Activated naive CD4-positive, alpha-beta T cell treated with anti-CD3 and anti-CD28 coated beads for 36 hours (primary cell): ENCODE data around the gene MOB1A. TPM values are rescaled to one million over a fixed set of nuclear protein-coding genes. Genes with fewer than 3 reads are reported as not detected.
"Not testable (repeated sequence)": the region's sequence is repeated elsewhere in the genome, so short reads cannot be mapped to it uniquely, and the experiment has no call there.

ENCODE experiments used
- CTCF ChIA-PET: fragments of 350-600 bp; sonication (Branson Sonifier 250); formaldehyde crosslinking; loops from one replicate; lab custom pipeline; 2021; ENCODE audit warnings: antibody characterized with exemption; lab: Charles Lee
- DNase-seq: peaks from one replicate; pipeline ENCODE4 v3.0.0-alpha.2; 2020
- H3K27ac Mint-ChIP-seq: one replicate; pipeline ENCODE4 v1.8.0; 2021; ENCODE audit warnings: mild to moderate bottlenecking, mixed read lengths
- H3K27me3 Mint-ChIP-seq: one replicate; pipeline ENCODE4 v1.8.0; 2021; ENCODE audit warnings: low read depth, mixed read lengths
- H3K36me3 Mint-ChIP-seq: one replicate; pipeline ENCODE4 v1.8.0; 2021; ENCODE audit warnings: low read depth, mixed read lengths
- H3K4me1 Mint-ChIP-seq: one replicate; pipeline ENCODE4 v1.8.0; 2021; ENCODE audit warnings: low read depth, mixed read lengths
- H3K4me3 Mint-ChIP-seq: one replicate; pipeline ENCODE4 v1.8.0; 2021; ENCODE audit warnings: mild to moderate bottlenecking, moderate library complexity, mixed read lengths
- H3K9me3 Mint-ChIP-seq: one replicate; pipeline ENCODE4 v1.8.0; 2021; ENCODE audit warnings: mixed read lengths
- intact Hi-C: fragments of 100-400 bp; cut with micrococcal nuclease; formaldehyde crosslinking; loops from one replicate; pipeline ENCODE4 v1.15.1; 2023
- total RNA-seq, 2 experiments: library from RNA; stranded (reverse); gene quantifications; one replicate each; pipeline ENCODE4 v1.2.3, GENCODE V29; 2021

The MOB1A gene
- total RNA-seq, 2 experiments from 2014 or later = 129 to 131 TPM

DNA sequence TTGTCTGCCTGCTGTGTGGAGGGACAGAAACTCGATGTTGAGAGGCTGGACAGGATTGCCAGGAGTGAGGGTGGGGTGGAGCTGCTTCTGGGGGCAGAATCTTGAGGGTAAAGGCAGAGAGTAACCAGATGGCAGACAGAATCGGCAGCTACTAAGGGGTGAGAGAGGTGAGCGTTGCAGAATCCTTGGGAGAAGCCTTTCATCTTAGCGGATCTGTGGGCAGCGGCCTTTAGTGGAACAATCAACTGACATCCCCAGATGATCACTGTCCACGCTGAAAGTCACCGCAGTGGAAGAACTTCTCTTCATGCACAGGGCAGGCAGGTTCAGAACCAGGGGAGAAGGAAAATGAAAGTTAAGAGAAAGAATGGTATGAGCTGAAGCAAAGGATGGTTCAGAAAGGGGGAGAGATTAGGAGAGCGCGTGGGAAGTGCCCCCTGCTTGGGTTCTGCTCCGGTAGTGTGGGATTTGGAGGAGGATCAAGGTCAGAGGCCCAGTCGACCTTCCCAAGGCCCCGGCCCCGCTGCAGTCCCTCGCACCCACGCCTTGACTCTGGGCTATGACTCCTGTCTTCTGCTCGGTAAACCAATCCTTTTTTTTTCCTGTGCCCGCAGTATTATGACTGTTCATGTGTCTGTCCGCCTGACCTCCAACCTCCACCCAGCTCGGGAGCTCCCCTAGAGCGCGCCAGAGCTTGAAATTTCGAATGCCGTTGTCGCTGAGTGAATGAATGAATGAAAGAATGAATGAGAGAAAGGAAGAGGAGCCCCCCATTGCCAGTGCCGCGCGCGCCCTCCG lies 31.6 kb downstream of the MOB1A start:
- no peak overlapping the region for H3K4me3 Mint-ChIP-seq
- H3K27me3 Mint-ChIP-seq = no peaks in the 10 kb centered on the region

DNA sequence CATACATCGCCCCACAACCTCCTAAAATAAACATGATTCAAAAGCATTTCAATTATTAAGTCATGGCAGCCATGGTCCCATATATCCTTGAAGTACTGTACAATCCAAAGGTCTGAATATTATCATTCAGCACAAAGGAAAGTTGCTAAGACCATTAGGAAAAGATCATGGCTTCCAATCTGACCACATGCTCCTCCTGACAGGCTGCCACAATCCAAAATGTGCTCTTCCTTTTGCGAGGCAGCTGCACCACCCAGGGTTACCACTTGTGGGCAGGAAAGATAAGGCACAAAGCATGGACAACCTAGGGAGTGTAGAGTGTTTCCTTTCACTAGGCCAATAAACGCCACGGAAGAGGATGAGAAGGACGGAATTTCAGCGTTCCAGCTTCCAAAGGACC lies 36.3 kb downstream of the MOB1A start:
- Mint-ChIP-seq H3K9me3 (no peaks in the 10 kb centered on the region), H3K27me3 (no peaks in the 10 kb centered on the region), H3K36me3 (peaks cover 14% of the 10 kb centered on the region), H3K27ac (no peak overlapping the region), H3K4me3 (no peak overlapping the region), H3K4me1 (peaks cover 4% of the 10 kb centered on the region)
- CTCF ChIA-PET = interaction anchor here (0.6 to 0.8 kb wide), 3 partner anchors 228 to 474 kb away, joined by 3 to 4 read pairs (median 3); no protein-coding TSS in a partner anchor
- intact Hi-C loops = loop anchor here (10.0 kb wide), 2 partner anchors 192 to 252 kb away; no protein-coding TSS in a partner anchor
- no peak for DNase-seq

More for the DNA sequence above, 31.6 kb downstream of the MOB1A start:
- peaks cover 8% of the 10 kb centered on the region for H3K36me3 Mint-ChIP-seq
- H3K9me3 Mint-ChIP-seq = no peaks in the 10 kb centered on the region
- no peak overlapping the region for H3K27ac Mint-ChIP-seq
- peak; percentile 68 for DNase-seq
- intact Hi-C loops = loop anchor here (1.0 to 10.0 kb wide), 11 partner anchors 27 to 466 kb away; partner anchors contain the start of genes DGUOK, MOB1A and TPRKB
- peaks cover 4% of the 10 kb centered on the region for H3K4me1 Mint-ChIP-seq
- CTCF ChIA-PET = interaction anchor here (0.5 to 6.7 kb wide), 23 partner anchors 9 to 324 kb away, joined by 3 to 66 read pairs (median 4); partner anchors contain the start of genes MOB1A and STAMBP

DNA sequence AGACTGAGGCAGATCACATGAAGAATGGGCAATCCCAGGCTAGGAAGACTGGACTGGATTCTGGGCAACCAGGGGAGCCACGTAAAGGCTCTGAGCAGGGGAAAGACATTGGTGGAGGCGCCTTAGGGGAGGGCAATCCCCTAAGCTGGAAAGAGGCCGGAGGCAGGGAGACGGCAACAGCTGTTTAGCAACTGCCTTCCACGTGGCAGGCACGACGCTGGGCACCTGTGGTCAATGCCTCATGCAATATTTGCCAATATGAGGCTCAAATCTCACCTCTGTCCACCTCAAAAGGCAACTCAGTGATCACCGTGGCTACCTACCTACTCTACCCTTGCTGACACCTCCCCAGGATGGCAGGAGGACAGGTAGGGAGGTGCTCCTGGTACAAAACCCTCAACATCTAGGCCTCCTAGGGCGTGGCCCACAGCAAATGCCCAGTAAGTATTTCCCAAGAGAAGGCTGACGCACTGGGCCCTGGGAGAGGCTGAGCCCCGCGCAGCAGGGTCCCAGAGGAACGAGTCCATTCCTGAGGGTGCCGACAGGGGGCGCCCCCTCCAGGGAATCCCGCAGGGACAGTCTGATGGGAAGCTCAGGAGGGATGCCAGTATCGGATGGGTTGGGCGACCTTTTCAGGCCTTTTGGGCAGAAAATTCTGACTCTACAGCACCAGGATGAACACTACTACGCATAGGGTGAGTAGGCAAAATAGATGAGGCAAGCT lies 39.9 kb downstream of the MOB1A start:
- Mint-ChIP-seq H3K9me3 (no peaks in the 10 kb centered on the region), H3K27me3 (no peaks in the 10 kb centered on the region), H3K27ac (no peak overlapping the region), H3K4me1 (no peaks in the 10 kb centered on the region), H3K36me3 (peaks cover 24% of the 10 kb centered on the region), H3K4me3 (no peak overlapping the region)
- intact Hi-C loops = no loop called here
- DNase-seq = no peak
- CTCF ChIA-PET = interaction anchor here (0.5 to 1.9 kb wide), 5 partner anchors 11 to 311 kb away, joined by 3 to 4 read pairs (median 3); no protein-coding TSS in a partner anchor

DNA sequence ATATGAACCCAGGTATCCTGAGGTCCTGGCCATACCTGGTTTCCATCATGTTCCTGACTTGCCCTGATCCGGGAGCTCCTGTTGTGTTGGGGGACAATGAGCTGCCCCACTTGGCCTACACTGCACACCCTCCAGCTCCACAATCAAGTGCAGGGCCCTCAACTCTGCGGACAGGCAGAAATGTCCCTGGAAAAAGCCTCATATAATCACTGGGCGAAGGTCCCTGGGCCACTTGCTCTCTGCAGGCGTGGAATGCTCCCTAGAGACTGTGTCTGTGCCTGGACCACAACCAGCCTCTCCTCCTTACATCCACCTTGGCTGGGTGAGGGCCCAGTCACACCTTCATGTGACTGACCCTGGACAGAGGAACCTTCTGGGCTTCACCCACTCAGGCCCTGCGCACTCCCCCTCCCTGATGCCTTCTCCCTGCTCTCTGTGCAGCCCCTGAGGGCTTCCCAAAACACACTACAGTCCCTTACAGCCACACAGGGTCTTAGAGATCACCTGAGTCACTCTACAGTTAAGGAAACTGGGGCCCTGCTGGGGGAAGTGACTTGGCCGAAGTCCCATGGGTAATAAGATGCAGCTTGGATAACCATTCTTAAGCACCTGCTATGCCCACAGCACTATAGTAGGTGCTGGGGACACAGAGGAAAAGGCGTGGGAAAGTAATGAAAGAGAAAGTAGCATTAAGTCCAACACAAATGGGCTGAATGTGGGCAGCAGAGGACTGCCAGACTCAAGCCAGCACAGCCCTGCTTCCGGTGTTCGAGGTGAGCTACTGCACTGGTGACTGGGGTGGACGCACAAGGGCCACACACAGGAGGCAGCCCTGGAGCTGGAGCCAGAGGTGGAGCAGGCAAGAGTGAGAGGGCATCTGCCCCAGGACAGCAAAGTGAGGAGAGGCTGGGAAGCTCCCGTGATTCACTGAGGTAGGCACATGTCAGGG lies 40.8 kb downstream of the MOB1A start:
- Mint-ChIP-seq H3K4me1 (no peaks in the 10 kb centered on the region), H3K27ac (no peak overlapping the region), H3K4me3 (no peak overlapping the region), H3K36me3 (peaks cover 27% of the 10 kb centered on the region), H3K27me3 (no peaks in the 10 kb centered on the region), H3K9me3 (no peaks in the 10 kb centered on the region)
- CTCF ChIA-PET = interaction anchor here (1.2 to 1.9 kb wide), 2 partner anchors 11 to 12 kb away, joined by 3 to 4 read pairs; no protein-coding TSS in a partner anchor
- no peak for DNase-seq
- intact Hi-C loops = no loop called here

DNA sequence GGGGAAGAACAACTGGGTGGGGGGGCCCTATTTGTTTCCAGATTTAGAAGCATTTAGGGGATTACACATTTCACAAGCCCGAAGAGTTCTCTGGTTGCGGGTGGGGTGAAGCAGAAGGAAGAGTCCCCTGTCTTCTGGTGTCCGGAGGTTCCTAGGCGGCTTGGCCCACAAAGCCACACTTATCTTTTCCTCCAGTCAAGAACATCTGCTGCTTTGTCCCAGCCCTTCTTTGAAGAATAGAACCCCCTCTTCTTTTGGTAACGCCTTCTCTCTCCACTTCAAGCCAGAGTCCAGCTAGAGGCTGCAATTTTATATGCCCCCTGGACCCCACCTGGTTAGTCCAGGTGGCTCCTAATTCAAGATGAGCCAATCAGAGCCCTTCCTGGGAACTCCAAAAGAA lies 46.8 kb downstream of the MOB1A start:
- Mint-ChIP-seq H3K27ac (no peak overlapping the region), H3K36me3 (peaks cover 16% of the 10 kb centered on the region), H3K4me3 (no peak overlapping the region), H3K9me3 (no peaks in the 10 kb centered on the region), H3K4me1 (no peaks in the 10 kb centered on the region), H3K27me3 (peaks cover 17% of the 10 kb centered on the region)
- CTCF ChIA-PET = interaction anchor here (1.1 to 1.2 kb wide), 2 partner anchors 47 to 308 kb away, joined by 3 read pairs; partner anchors contain the start of gene MOB1A
- intact Hi-C loops = no loop called here
- DNase-seq = no peak

DNA sequence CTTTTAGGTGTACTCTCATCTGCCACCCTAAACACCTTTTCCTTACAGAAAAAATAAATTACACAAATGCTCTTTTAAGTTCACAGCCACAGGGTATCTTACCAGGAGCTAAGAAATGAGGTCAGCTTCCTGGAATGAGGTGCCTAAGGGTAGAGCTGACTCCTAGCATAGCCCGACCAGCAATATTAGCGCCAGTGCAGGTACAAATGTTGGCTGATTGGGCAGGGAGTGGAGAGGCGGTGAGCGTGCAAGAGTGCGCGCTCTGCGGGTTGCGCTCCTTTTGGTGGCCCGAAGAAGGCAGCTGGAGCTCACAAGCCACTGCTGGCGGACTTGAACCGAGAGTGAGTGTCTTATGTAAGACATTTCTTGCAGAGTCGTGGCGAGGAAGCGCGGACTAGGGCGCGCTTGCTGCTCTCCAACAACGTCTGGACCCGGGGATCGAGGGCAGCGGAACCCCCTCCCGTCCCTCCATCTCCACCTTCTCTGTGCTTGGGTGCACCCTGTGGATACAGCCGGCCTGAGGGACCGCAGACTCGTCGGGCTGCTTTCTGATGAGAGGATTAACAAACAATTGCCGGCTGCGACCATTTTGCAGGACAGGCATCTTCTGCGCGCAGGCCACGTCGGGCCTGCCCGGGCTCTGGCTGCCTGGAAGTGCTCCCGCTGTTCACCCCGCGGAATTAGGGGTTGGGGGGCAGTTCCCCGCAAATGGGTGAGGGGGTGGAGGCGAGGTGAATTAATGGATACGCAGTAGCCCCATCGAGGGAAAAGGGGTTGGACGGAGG lies 48.3 kb downstream of the MOB1A start:
- intact Hi-C loops = no loop called here
- Mint-ChIP-seq H3K4me1 (no peaks in the 10 kb centered on the region), H3K4me3 (no peak overlapping the region), H3K27ac (no peak overlapping the region), H3K36me3 (peaks cover 16% of the 10 kb centered on the region), H3K27me3 (peaks cover 17% of the 10 kb centered on the region), H3K9me3 (no peaks in the 10 kb centered on the region)
- DNase-seq = no peak
- CTCF ChIA-PET = no interaction called here

DNA sequence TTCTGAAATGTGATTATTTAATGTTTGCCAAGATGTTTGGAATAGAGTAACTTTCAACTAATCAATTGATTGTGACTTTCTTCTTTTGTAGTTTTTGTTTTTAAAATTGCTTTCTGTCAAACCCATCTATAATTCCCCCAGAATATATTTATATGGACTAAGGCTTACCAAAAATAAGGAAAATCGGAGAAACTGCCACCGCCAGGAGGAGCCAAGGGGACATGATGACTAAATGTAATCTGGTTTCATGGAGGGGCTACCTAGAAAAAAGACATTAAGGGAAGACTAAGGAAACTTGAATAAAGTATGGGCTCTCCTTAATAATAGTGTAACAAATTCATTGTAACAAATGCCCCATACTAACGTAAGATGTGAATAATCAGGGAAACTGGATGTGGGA lies 50.5 kb downstream of the MOB1A start:
- no peak overlapping the region for H3K27ac Mint-ChIP-seq
- intact Hi-C loops = no loop called here
- peaks cover 2% of the 10 kb centered on the region for H3K9me3 Mint-ChIP-seq
- H3K27me3 Mint-ChIP-seq = peaks cover 17% of the 10 kb centered on the region
- no peaks in the 10 kb centered on the region for H3K4me1 Mint-ChIP-seq
- H3K36me3 Mint-ChIP-seq = peaks cover 2% of the 10 kb centered on the region
- DNase-seq = no peak
- CTCF ChIA-PET = interaction anchor here (1.2 to 2.9 kb wide), 2 partner anchors 19 to 23 kb away, joined by 3 to 9 read pairs; partner anchors contain the start of gene BOLA3
- no peak overlapping the region for H3K4me3 Mint-ChIP-seq

DNA sequence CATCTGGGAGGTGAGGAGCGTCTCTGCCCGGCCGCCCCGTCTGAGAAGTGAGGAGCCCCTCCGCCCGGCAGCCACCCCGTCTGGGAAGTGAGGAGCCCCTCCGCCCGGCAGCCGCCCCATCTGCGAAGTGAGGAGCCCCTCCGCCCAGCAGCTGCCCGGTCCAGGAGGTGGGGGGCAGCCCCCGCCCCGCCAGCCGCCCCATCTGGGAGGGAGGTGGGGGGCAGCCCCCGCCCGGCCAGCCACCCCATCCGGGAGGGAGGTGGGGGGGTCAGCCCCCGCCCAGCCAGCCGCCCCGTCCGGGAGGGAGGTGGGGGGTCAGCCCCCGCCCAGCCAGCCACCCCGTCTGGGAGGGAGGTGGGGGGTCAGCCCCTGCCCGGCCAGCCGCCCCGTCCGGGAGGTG lies 54.7 kb downstream of the MOB1A start:
- Mint-ChIP-seq H3K36me3 (peaks cover 11% of the 10 kb centered on the region), H3K9me3 (peaks cover 24% of the 10 kb centered on the region), H3K4me1 (peaks cover 10% of the 10 kb centered on the region)
- H3K4me3 Mint-ChIP-seq, intact Hi-C loops, H3K27ac Mint-ChIP-seq, H3K27me3 Mint-ChIP-seq, CTCF ChIA-PET, DNase-seq: not testable (repeated sequence)

DNA sequence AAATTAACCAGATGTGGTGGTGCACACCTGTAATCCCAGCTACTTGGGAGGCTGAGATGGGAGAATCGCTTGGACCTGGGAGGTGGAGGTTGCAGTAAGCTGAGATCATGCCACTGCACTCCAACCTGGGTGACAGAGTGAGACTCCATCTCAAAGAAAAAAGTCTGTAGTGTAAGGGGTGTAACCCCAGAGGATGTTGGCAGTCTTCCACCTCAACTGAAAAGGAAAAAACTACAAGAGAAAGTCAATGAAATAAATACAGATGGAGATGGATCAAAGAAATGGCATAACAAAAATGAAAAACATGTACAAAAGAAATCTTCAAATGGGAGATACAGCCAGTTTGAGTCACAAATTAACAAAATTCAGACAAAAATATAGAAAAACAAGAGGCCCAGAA lies 56.8 kb downstream of the MOB1A start:
- H3K4me3 Mint-ChIP-seq, DNase-seq: not testable (repeated sequence)
- peaks cover 12% of the 10 kb centered on the region for H3K4me1 Mint-ChIP-seq

DNA sequence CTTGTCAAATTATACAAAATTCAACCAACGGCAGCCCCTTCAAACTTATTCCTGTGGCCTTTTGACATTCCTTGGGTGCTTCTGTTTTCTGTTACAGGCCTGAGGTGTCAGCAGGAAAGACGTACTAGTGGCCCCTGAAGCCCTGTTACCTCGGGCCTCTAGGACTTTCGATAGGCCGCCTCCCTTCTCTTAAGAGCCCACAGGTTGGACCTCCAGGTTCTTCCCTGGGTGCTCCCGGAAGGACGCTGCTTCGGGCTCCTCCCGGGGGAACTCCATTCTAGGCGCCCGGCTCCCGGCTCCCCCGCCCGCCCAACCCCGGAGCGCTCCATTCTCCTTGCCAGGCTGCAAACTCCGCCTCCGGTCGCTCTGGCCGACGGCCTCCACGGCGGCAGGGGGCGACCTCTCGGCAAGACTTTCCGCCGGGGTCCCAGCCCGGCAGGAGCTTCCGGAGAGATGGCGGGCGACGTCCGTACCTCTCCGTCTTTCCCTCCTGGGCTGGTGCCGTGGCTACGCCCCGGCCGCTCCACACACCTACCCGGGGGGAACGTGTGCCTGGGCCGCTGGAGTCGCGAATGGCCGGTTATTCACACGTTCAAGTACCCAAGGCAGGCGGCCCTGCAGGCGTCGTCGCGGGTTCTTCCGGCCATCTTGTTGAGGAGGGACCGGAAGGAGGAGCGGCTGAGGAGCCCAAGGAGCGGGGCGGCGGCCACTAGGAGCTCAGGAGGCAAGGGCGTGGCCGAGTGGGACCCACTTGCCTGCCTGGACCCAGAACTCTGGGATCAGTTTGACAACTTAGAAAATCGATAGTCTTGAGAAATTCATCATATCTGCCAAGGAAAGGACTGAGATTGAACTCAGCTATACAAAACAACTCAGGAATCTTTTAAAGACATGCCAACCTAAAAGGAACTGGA lies 58.5 kb downstream of the MOB1A start:
- H3K9me3 Mint-ChIP-seq = peaks cover 24% of the 10 kb centered on the region
- DNase-seq = peak; percentile 88
- CTCF ChIA-PET = interaction anchor here (0.5 to 1.4 kb wide), 18 partner anchors 14 to 296 kb away, joined by 3 to 6 read pairs (median 4); partner anchors contain the start of gene BOLA3
- peak overlapping the region; percentile 82 for H3K4me3 Mint-ChIP-seq
- H3K4me1 Mint-ChIP-seq = peaks cover 12% of the 10 kb centered on the region
- H3K27me3 Mint-ChIP-seq = no peaks in the 10 kb centered on the region
- intact Hi-C loops = loop anchor here (1.0 to 2.0 kb wide), 6 partner anchors 27 to 886 kb away; partner anchors contain the start of genes BOLA3, CCT7, MOB1A and MTHFD2
- peak overlapping the region; percentile 88 for H3K27ac Mint-ChIP-seq
- peaks cover 11% of the 10 kb centered on the region for H3K36me3 Mint-ChIP-seq

More for the DNA sequence above, 56.8 kb downstream of the MOB1A start:
- Mint-ChIP-seq H3K9me3 (peaks cover 24% of the 10 kb centered on the region), H3K36me3 (peaks cover 11% of the 10 kb centered on the region)
- H3K27ac Mint-ChIP-seq, CTCF ChIA-PET, H3K27me3 Mint-ChIP-seq: not testable (repeated sequence)
- intact Hi-C loops = loop anchor here (2.0 kb wide), 1 partner anchor 77 kb away; the partner anchor contains the start of gene MTHFD2
